LHCN-M2 (cell line): Measurements from ENCODE around the gene SLC36A2. TPM values are rescaled to one million over a fixed set of nuclear protein-coding genes. Genes with fewer than 3 reads are reported as not detected.

Experiments used
- DNase-seq: peaks from one replicate; pipeline ENCODE4 v3.0.0-alpha.2; 2012; ENCODE audit warnings: low read depth
- total RNA-seq: library from RNA; depleted of rRNA; stranded (reverse); fragments of >200 nt; gene quantifications from 2 replicates; pipeline ENCODE4 v1.2.3, GENCODE V29; 2014; rRNA removed

Gene SLC36A2
- total RNA-seq, 1 experiment from 2014 or later, result not detected

GRCh38 chr5:151283120-151283825 lies 64.1 kb downstream of the SLC36A2 start:
- DNase-seq, result no peak

- no peak for DNase-seq
Measured at GRCh38 chr5:151281001-151281639, 66.2 kb downstream of the SLC36A2 start.

GRCh38 chr5:151280443-151280842 lies 66.9 kb downstream of the SLC36A2 start:
- DNase-seq, result no peak

GRCh38 chr5:151278845-151279244 lies 68.5 kb downstream of the SLC36A2 start:
- no peak for DNase-seq

- DNase-seq, result no peak
Measured at GRCh38 chr5:151275803-151276202, 71.6 kb downstream of the SLC36A2 start.

GRCh38 chr5:151274666-151275065 lies 72.7 kb downstream of the SLC36A2 start:
- DNase-seq, result no peak

- no peak for DNase-seq
Measured at GRCh38 chr5:151271336-151271735, 76.0 kb downstream of the SLC36A2 start.

GRCh38 chr5:151270599-151270998 lies 76.8 kb downstream of the SLC36A2 start:
- no peak for DNase-seq

- no peak for DNase-seq
Measured at GRCh38 chr5:151267491-151268260, 79.7 kb downstream of the SLC36A2 start.

Other genes with a start within 250 kb of the SLC36A2 start
- gene ANXA6, start 189.8 kb downstream of the SLC36A2 start, total RNA-seq, result 777 and 795 TPM in 2 replicates
- gene CCDC69, start 123.5 kb downstream of the SLC36A2 start, total RNA-seq, result 0.13 and 0.29 TPM in 2 replicates
- gene GM2A, start 94.4 kb downstream of the SLC36A2 start, total RNA-seq, result 27.8 and 29.6 TPM in 2 replicates
- gene SLC36A3, start 43.8 kb downstream of the SLC36A2 start, total RNA-seq, result not detected in 2 replicates
- 6.5 and 11.7 TPM in 2 replicates for gene SLC36A1, start 100.0 kb upstream of the SLC36A2 start, total RNA-seq
- 0.13 TPM in 1 of 2 replicates, not detected in the other for gene FAT2, start 243.8 kb upstream of the SLC36A2 start, total RNA-seq